Liver (tissue), 9 donors: ENCODE measurements around the gene RIOX2. TPM values are rescaled to one million over a fixed set of nuclear protein-coding genes. Genes with fewer than 3 reads are reported as not detected.

Source experiments
- DNase-seq: peaks from one replicate; pipeline ENCODE4 v3.0.0-alpha.2; 2017; ENCODE audit warnings: low spot score
- H3K27ac ChIP-seq, 2 donors: one replicate each; pipeline ENCODE4 v1.7.0; 2013; ENCODE audit warnings: inconsistent platforms in 2 of 2, low read length in 2 of 2, control low read depth in 1 of 2, low read depth in 1 of 2, mild to moderate bottlenecking in 1 of 2
- H3K27me3 ChIP-seq, 4 donors: one replicate each; pipeline versions ENCODE4 v1.6.1 to v1.7.0; 2013; ENCODE audit warnings: low read length in 3 of 4, inconsistent platforms in 1 of 4, mild to moderate bottlenecking in 1 of 4, moderate library complexity in 1 of 4; ENCODE audit not compliant: control insufficient read depth in 4 of 4, insufficient read depth in 4 of 4
- H3K36me3 ChIP-seq, 4 donors: one replicate each; pipeline versions ENCODE4 v1.6.1 to v1.7.0; 2013; ENCODE audit warnings: low read length in 3 of 4, mild to moderate bottlenecking in 3 of 4, low read depth in 1 of 4, moderate library complexity in 1 of 4; ENCODE audit not compliant: control insufficient read depth in 4 of 4, insufficient read depth in 3 of 4
- H3K4me1 ChIP-seq, 4 donors: one replicate each; pipeline versions ENCODE4 v1.6.1 to v1.7.0; 2013; ENCODE audit warnings: low read length in 3 of 4, mild to moderate bottlenecking in 3 of 4, moderate library complexity in 1 of 4; ENCODE audit not compliant: control insufficient read depth in 4 of 4, insufficient read depth in 4 of 4
- H3K4me3 ChIP-seq, 3 donors: one replicate each; pipeline versions ENCODE4 v1.6.1 to v1.7.0; 2013; ENCODE audit warnings: low read length in 3 of 3, control low read depth in 1 of 3, low read depth in 1 of 3, mild to moderate bottlenecking in 1 of 3
- H3K9ac ChIP-seq, 2 donors: one replicate each; pipeline ENCODE4 v1.7.0; 2013; ENCODE audit warnings: low read length in 2 of 2, mild to moderate bottlenecking in 2 of 2, moderate library complexity in 2 of 2, control low read depth in 1 of 2, low read depth in 1 of 2
- H3K9me3 ChIP-seq, 4 donors: one replicate each; pipeline versions ENCODE4 v1.6.1 to v1.7.0; 2013; ENCODE audit warnings: low read length in 3 of 4; ENCODE audit not compliant: control insufficient read depth in 4 of 4
- EGR1 ChIP-seq, 2 donors: IDR thresholded peaks; 2 replicates each; pipeline ENCODE4 v1.6.1; 2016 to 2018; ENCODE audit warnings: antibody characterized with exemption in 2 of 2, low read depth in 2 of 2
- FOXA1 ChIP-seq: IDR thresholded peaks from 2 replicates; pipeline ENCODE4 v1.6.1; 2016; ENCODE audit warnings: antibody characterized with exemption
- FOXA2 ChIP-seq: IDR thresholded peaks from 2 replicates; pipeline ENCODE4 v1.6.1; 2016; ENCODE audit warnings: antibody characterized with exemption
- GABPA ChIP-seq, 2 donors: IDR thresholded peaks in 1 of 2; conservative IDR thresholded peaks in 1 of 2; 2 replicates each; pipeline ENCODE4 v1.6.1; 2016; ENCODE audit warnings: antibody characterized with exemption in 2 of 2, mild to moderate bottlenecking in 1 of 2, moderate library complexity in 1 of 2
- HNF4A ChIP-seq, 2 donors: conservative IDR thresholded peaks; 2 replicates each; pipeline ENCODE4 v1.6.1; 2016; ENCODE audit warnings: antibody characterized with exemption in 2 of 2, mild to moderate bottlenecking in 2 of 2
- HNF4G ChIP-seq: IDR thresholded peaks from 2 replicates; pipeline ENCODE4 v1.6.1; 2016; ENCODE audit warnings: antibody characterized with exemption
- JUND ChIP-seq, 2 donors: IDR thresholded peaks; 2 replicates each; pipeline ENCODE4 v1.6.1; 2016; ENCODE audit warnings: antibody characterized with exemption in 2 of 2
- NR2F2 ChIP-seq: IDR thresholded peaks from 2 replicates; pipeline ENCODE4 v1.6.1; 2016; ENCODE audit warnings: antibody characterized with exemption
- RAD21 ChIP-seq, 2 donors: IDR thresholded peaks; 2 replicates each; pipeline ENCODE4 v1.6.1; 2016; ENCODE audit warnings: antibody characterized with exemption in 2 of 2, mild to moderate bottlenecking in 2 of 2
- RXRA ChIP-seq, 2 donors: IDR thresholded peaks; 2 replicates each; pipeline ENCODE4 v1.6.1; 2017 to 2018; ENCODE audit warnings: antibody characterized with exemption in 2 of 2, mild to moderate bottlenecking in 1 of 2
- SP1 ChIP-seq: IDR thresholded peaks from 2 replicates; pipeline ENCODE4 v1.6.1; 2018; ENCODE audit warnings: antibody characterized with exemption, mild to moderate bottlenecking
- TAF1 ChIP-seq: conservative IDR thresholded peaks from 2 replicates; pipeline ENCODE4 v1.6.1; 2016; ENCODE audit warnings: antibody characterized with exemption, mild to moderate bottlenecking
- YY1 ChIP-seq: IDR thresholded peaks from 2 replicates; pipeline ENCODE4 v1.6.1; 2016; ENCODE audit warnings: antibody characterized with exemption, mild to moderate bottlenecking
- WGBS: extraction: QIAGEN DNeasy Blood & Tissue Kit; methylation state at CpG from one replicate; pipeline ENCODE4 v1.1.7; 2013; 5-methylcytosine and 5-hydroxymethylcytosine counted together
- polyA plus RNA-seq, 2 donors: library from polyadenylated mRNA; stranded (reverse) in 1 of 2; unstranded in 1 of 2; fragments of 200-250 nt in 1 of 2; fragments of >200 nt in 1 of 2; fragmentation: Nextera tagmentation in 1 of 2; extraction: Ambion mirVana in 1 of 2; gene quantifications; one replicate each; pipeline versions ENCODE4 v1.2.1 to v1.2.3, GENCODE V29; 2013 to 2015
- total RNA-seq, 2 donors: library from RNA; depleted of rRNA; stranded (reverse); fragments of >200 nt; gene quantifications; one replicate each; pipeline ENCODE4 v1.2.3, GENCODE V29; 2014
- TF ChIP-seq, protein P1 (sequence below): IDR thresholded peaks from 2 replicates; pipeline ENCODE4 v1.6.1; 2016; ENCODE audit warnings: antibody characterized with exemption
- TF ChIP-seq, protein P2 (sequence below): IDR thresholded peaks from 2 replicates; pipeline ENCODE4 v1.6.1; 2016; ENCODE audit warnings: antibody characterized with exemption
- TF ChIP-seq, protein P3 (sequence below): fragments of 150-350 bp; IDR thresholded peaks from 2 replicates; pipeline ENCODE4 v1.5.1; 2017; ENCODE audit warnings: improper control_type of control experiment, low read depth, low read length; ENCODE audit not compliant: missing input control
- TF ChIP-seq, protein P4 (sequence below): IDR thresholded peaks from 2 replicates; pipeline ENCODE4 v1.6.1; 2016; ENCODE audit warnings: antibody characterized with exemption, mild to moderate bottlenecking
- TF ChIP-seq, protein P5 (sequence below): IDR thresholded peaks from 2 replicates; pipeline ENCODE4 v1.6.1; 2016; ENCODE audit warnings: antibody characterized with exemption
- donor health status: healthy.
- donor health status: healthy.
- donor health status: healthy.
- donor health status: healthy.
- donor health status: healthy.

The RIOX2 gene
- total and polyA plus RNA-seq, 4 donors: 8.2 to 19.9 (median 11.0) TPM

DNA sequence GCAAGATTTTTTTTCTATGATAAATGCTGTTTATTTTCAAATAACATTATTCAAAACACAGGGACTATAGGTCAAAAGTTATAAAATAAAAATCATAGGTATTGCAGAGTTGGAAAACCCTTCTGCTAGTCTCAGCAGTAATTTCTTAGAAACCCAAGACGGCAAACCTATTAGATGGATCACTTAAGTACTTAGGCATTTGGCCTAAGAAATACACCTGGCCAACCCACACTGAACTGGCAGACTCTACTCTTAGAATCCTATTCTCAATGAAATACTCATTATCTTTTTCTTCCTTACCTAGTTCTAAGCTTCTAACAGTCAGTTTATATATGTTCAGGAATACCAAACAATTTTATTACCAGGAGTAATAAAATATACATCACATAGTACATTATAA, 30.5 kb upstream of the RIOX2 start (continued):
- TF ChIP-seq, protein P1, sequence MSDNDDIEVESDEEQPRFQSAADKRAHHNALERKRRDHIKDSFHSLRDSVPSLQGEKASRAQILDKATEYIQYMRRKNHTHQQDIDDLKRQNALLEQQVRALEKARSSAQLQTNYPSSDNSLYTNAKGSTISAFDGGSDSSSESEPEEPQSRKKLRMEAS: no peak

DNA sequence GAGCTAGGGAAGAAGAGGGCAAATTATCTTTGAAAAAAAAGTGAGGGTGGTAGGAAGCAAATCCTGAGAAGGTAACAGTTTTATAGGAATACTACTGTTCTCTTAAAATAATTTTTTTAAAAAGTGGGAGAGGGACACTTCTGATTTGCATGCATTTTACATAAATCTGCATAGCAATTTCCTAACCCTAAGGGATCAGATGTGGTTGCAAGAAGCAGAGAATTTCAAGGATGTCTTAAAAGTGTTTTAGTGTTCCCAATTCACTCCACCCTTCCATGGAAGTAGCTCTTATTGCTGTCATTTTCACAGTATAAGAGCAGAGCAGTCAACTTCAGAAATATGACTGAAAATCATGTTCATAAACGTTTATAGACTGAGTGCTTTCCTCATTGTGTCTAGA, 27.8 kb upstream of the RIOX2 start:
- DNase-seq: no peak
- no peak for TF ChIP-seq RXRA (IDR thresholded peaks at IDR 0.05)
- no peak for TF ChIP-seq RAD21 (IDR thresholded peaks at IDR 0.05)
- TF ChIP-seq YY1: no peak
- no peak for TF ChIP-seq JUND (IDR thresholded peaks at IDR 0.05)
- TF ChIP-seq, protein P2, sequence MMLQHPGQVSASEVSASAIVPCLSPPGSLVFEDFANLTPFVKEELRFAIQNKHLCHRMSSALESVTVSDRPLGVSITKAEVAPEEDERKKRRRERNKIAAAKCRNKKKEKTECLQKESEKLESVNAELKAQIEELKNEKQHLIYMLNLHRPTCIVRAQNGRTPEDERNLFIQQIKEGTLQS: no peak
- no peak for TF ChIP-seq NR2F2
- TF ChIP-seq FOXA1: no peak
- TF ChIP-seq HNF4G: no peak
- no peak for TF ChIP-seq HNF4A (conservative IDR thresholded peaks at IDR 0.05)
- TF ChIP-seq FOXA2: no peak
- TF ChIP-seq, protein P3, sequence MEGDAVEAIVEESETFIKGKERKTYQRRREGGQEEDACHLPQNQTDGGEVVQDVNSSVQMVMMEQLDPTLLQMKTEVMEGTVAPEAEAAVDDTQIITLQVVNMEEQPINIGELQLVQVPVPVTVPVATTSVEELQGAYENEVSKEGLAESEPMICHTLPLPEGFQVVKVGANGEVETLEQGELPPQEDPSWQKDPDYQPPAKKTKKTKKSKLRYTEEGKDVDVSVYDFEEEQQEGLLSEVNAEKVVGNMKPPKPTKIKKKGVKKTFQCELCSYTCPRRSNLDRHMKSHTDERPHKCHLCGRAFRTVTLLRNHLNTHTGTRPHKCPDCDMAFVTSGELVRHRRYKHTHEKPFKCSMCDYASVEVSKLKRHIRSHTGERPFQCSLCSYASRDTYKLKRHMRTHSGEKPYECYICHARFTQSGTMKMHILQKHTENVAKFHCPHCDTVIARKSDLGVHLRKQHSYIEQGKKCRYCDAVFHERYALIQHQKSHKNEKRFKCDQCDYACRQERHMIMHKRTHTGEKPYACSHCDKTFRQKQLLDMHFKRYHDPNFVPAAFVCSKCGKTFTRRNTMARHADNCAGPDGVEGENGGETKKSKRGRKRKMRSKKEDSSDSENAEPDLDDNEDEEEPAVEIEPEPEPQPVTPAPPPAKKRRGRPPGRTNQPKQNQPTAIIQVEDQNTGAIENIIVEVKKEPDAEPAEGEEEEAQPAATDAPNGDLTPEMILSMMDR: no peak
- TF ChIP-seq, protein P1: no peak
- TF ChIP-seq EGR1 (IDR thresholded peaks at IDR 0.05; ENCODE audit: low read depth in 2 of 2): no peak
- no peak for TF ChIP-seq SP1
- TF ChIP-seq GABPA (IDR thresholded peaks at IDR 0.05 in 1 of 2, conservative IDR thresholded peaks at IDR 0.05 in 1 of 2): no peak
- TF ChIP-seq, protein P4, sequence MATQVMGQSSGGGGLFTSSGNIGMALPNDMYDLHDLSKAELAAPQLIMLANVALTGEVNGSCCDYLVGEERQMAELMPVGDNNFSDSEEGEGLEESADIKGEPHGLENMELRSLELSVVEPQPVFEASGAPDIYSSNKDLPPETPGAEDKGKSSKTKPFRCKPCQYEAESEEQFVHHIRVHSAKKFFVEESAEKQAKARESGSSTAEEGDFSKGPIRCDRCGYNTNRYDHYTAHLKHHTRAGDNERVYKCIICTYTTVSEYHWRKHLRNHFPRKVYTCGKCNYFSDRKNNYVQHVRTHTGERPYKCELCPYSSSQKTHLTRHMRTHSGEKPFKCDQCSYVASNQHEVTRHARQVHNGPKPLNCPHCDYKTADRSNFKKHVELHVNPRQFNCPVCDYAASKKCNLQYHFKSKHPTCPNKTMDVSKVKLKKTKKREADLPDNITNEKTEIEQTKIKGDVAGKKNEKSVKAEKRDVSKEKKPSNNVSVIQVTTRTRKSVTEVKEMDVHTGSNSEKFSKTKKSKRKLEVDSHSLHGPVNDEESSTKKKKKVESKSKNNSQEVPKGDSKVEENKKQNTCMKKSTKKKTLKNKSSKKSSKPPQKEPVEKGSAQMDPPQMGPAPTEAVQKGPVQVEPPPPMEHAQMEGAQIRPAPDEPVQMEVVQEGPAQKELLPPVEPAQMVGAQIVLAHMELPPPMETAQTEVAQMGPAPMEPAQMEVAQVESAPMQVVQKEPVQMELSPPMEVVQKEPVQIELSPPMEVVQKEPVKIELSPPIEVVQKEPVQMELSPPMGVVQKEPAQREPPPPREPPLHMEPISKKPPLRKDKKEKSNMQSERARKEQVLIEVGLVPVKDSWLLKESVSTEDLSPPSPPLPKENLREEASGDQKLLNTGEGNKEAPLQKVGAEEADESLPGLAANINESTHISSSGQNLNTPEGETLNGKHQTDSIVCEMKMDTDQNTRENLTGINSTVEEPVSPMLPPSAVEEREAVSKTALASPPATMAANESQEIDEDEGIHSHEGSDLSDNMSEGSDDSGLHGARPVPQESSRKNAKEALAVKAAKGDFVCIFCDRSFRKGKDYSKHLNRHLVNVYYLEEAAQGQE: no peak
- TF ChIP-seq, protein P5, sequence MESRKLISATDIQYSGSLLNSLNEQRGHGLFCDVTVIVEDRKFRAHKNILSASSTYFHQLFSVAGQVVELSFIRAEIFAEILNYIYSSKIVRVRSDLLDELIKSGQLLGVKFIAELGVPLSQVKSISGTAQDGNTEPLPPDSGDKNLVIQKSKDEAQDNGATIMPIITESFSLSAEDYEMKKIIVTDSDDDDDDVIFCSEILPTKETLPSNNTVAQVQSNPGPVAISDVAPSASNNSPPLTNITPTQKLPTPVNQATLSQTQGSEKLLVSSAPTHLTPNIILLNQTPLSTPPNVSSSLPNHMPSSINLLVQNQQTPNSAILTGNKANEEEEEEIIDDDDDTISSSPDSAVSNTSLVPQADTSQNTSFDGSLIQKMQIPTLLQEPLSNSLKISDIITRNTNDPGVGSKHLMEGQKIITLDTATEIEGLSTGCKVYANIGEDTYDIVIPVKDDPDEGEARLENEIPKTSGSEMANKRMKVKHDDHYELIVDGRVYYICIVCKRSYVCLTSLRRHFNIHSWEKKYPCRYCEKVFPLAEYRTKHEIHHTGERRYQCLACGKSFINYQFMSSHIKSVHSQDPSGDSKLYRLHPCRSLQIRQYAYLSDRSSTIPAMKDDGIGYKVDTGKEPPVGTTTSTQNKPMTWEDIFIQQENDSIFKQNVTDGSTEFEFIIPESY: no peak
- TF ChIP-seq TAF1: no peak
- no peaks in the 10 kb centered on the region for H3K9me3 ChIP-seq
- no peaks in the 10 kb centered on the region for H3K27me3 ChIP-seq
- no peak overlapping the region for H3K27ac ChIP-seq
- no peak overlapping the region for H3K9ac ChIP-seq
- no peaks in the 10 kb centered on the region for H3K36me3 ChIP-seq
- no peaks in the 10 kb centered on the region for H3K4me1 ChIP-seq
- no peak overlapping the region for H3K4me3 ChIP-seq
- WGBS: 31% methylated on average over 1 of the region's 1 CpG
